Measurements from ENCODE around the gene PIAS4. TPM values are rescaled to one million over a fixed set of nuclear protein-coding genes. Genes with fewer than 3 reads are reported as not detected.

PIAS4 gene
- total RNA-seq, 1 donor from 2014 or later, result 39.8 TPM

DNA sequence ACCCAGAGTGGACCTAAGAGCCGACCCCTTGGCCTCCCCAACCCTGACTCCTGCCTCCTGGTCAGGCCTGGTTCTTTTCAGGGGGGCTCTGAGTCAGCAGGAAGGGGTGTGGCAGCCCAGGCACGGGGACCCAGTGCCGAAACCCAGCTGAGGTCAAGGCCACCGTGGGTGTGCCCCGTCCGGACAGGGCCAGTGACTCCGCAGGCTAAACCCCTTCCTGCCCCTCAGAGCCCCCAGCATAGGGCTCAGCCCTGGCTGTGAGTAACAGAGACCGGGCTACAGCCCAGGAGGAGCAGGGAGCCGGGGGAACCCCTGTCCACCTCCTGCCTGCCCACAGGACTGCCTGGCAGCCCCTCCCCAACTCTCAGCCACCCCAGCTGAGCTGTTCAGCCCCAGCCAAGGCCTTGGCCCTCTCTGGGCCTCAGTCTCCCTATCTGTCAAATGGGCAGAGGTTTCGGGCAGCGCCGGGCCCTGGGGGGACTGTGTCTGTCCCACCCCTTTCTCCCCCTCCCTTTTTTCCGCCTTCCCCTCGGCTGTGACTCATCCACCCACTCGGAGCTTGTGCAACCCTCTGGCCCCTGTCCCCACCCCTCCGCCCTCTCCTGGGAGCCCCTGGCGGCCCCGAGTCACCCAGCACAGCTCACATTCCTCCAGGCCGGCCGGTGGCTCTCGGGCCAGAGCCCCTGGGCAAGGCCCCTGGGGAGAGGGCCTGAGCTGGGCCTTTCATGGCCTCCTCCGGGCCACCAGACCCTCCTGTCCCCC, 50.6 kb downstream of the PIAS4 start:
- H3K4me1 Mint-ChIP-seq (ENCODE audit: unreplicated experiment), result peaks cover 6% of the 10 kb centered on the region
- no peaks in the 10 kb centered on the region for H3K9me3 Mint-ChIP-seq
- H3K36me3 Mint-ChIP-seq, result peaks cover 7% of the 10 kb centered on the region

GRCh38 chr19:4058693-4059452, 51.3 kb downstream of the PIAS4 start:
- no peak overlapping the region for H3K4me3 Mint-ChIP-seq
- DNase-seq (ENCODE audit: extremely low spot score, unreplicated experiment), result no peak

More for the DNA sequence above, 50.6 kb downstream of the PIAS4 start:
- TF ChIP-seq CTCF (conservative IDR thresholded peaks at IDR 0.05), result no peak
- no peak overlapping the region for H3K27ac Mint-ChIP-seq
- no peak overlapping the region for H3K4me3 Mint-ChIP-seq
- no peaks in the 10 kb centered on the region for H3K27me3 Mint-ChIP-seq
- no peak for DNase-seq (ENCODE audit: extremely low spot score, unreplicated experiment)

DNA sequence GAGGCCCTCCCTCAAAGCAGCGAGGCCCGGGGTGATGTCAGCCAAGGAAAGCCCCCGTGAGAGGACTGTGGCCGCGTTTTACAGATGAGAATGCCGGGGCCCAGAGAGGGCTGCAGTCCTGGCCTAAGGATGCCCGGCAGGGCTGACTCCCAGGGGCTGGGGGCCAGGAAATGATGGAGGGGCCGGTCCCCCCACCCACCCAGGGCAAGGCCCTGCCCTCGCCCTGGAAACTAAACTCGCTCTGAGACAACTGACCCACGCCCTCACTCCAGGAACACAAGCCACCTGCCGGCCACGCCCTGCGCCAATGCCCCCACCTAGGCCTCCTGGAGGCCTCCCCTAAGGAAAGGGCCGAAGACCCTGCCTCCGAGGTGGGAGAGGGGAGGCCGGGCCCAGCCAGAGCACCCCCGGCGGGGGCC, 51.9 kb downstream of the PIAS4 start:
- no peaks in the 10 kb centered on the region for H3K27me3 Mint-ChIP-seq
- H3K4me3 Mint-ChIP-seq, result no peak overlapping the region
- no peaks in the 10 kb centered on the region for H3K36me3 Mint-ChIP-seq
- H3K27ac Mint-ChIP-seq, result no peak overlapping the region
- TF ChIP-seq CTCF (conservative IDR thresholded peaks at IDR 0.05), result no peak
- H3K9me3 Mint-ChIP-seq, result no peaks in the 10 kb centered on the region
- H3K4me1 Mint-ChIP-seq (ENCODE audit: unreplicated experiment), result peaks cover 4% of the 10 kb centered on the region
- no peak for DNase-seq (ENCODE audit: extremely low spot score, unreplicated experiment)

More at GRCh38 chr19:4058693-4059452, 51.3 kb downstream of the PIAS4 start:
- Mint-ChIP-seq H3K36me3 (no peaks in the 10 kb centered on the region), H3K4me1 (ENCODE audit: unreplicated experiment) (peaks cover 3% of the 10 kb centered on the region), H3K27ac (no peak overlapping the region), H3K9me3 (no peaks in the 10 kb centered on the region), H3K27me3 (no peaks in the 10 kb centered on the region)
- TF ChIP-seq CTCF (conservative IDR thresholded peaks at IDR 0.05), result no peak

DNA sequence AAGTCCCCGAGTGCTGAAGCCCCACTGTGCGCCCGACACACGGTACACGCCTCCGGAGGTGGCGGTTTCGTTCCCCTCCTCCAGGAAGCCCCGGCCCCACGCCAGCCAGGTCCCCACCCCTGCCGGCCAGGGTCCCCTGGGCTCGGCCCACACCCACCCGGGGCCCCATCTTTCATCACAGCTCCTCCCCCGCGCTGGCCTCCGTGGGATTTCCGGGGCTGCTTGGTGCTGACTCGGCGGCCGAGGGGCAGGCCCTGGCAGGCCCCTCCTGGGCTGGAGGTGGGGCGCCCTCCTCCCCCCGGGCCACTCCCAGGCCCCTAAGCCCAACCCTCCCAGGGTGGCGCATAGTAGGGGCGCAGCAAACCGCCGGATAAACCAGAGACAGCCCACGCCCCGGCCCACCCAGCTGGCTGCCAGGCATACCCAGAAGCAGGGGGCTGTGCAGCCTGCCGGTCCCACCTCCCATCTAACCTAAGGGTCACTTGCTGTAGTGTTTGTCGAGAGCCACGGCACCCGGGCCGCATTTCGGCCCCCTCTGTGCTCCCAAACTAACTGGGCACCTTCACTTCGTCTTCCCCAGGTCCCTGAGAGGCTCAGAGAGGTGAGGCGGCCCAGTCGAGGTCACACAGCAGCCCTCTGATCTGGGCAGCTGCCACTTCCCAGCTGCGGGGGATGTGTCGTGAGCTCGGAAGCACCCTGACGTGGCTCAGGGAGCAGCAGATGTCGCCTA, 52.5 kb downstream of the PIAS4 start:
- no peak for DNase-seq (ENCODE audit: extremely low spot score, unreplicated experiment)
- Mint-ChIP-seq H3K27me3 (no peaks in the 10 kb centered on the region), H3K4me3 (no peak overlapping the region), H3K4me1 (ENCODE audit: unreplicated experiment) (peaks cover 4% of the 10 kb centered on the region), H3K36me3 (no peaks in the 10 kb centered on the region), H3K27ac (no peak overlapping the region), H3K9me3 (no peaks in the 10 kb centered on the region)
- no peak for TF ChIP-seq CTCF (conservative IDR thresholded peaks at IDR 0.05)

GRCh38 chr19:4060621-4061177, 53.2 kb downstream of the PIAS4 start:
- Mint-ChIP-seq H3K36me3 (no peaks in the 10 kb centered on the region), H3K27me3 (no peaks in the 10 kb centered on the region), H3K9me3 (no peaks in the 10 kb centered on the region), H3K4me3 (no peak overlapping the region), H3K27ac (no peak overlapping the region), H3K4me1 (ENCODE audit: unreplicated experiment) (peaks cover 4% of the 10 kb centered on the region)
- no peak for TF ChIP-seq CTCF (conservative IDR thresholded peaks at IDR 0.05)
- no peak for DNase-seq (ENCODE audit: extremely low spot score, unreplicated experiment)
